HG03060 (cell line): ENCODE data around the gene VPS9D1.
"Not testable (repeated sequence)": the region's sequence is repeated elsewhere in the genome, so short reads cannot be mapped to it uniquely, and the experiment has no call there.

Source experiments
- ATAC-seq: cut with Tn5 transposase; IDR thresholded peaks from one replicate; pipeline ENCODE4 v1.9.1; 2021; ENCODE audit warnings: low read depth, moderate number of reproducible peaks; ENCODE audit not compliant: unreplicated experiment

The VPS9D1 gene

DNA sequence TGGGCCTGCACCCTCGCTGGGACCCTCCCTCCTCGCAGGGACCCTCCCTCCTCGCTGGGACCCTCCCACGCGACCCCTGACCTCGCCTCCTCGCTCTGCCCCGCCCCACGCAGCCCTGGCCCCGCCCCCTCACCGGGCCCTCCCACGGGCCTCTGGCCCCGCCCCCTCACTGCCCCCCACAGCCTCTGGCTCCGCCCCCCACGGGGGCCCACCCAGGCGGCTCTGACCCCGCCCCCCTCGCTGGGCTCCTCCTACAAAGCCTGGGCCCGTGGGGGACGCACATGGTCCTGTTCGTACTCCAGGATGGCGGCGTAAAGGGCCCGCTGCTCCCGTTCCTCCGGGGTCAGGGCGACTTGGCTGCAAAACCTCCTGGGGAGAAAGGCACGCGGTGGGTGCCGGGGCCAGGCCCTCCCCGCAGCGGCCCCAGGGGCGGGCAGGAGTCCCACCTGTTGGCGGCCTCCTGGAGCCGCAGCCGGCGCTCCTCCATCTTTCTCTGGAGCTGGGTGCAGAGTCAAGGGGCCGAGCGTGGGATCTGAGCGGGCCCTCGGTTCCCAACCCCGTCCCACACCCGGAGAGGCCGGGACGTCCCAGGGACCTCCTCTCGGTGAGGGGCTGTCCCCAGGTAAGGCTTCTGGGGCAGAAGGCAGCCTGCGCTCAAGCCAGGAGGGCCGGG, 9.0 kb downstream of the VPS9D1 start:
- no peak for ATAC-seq

DNA sequence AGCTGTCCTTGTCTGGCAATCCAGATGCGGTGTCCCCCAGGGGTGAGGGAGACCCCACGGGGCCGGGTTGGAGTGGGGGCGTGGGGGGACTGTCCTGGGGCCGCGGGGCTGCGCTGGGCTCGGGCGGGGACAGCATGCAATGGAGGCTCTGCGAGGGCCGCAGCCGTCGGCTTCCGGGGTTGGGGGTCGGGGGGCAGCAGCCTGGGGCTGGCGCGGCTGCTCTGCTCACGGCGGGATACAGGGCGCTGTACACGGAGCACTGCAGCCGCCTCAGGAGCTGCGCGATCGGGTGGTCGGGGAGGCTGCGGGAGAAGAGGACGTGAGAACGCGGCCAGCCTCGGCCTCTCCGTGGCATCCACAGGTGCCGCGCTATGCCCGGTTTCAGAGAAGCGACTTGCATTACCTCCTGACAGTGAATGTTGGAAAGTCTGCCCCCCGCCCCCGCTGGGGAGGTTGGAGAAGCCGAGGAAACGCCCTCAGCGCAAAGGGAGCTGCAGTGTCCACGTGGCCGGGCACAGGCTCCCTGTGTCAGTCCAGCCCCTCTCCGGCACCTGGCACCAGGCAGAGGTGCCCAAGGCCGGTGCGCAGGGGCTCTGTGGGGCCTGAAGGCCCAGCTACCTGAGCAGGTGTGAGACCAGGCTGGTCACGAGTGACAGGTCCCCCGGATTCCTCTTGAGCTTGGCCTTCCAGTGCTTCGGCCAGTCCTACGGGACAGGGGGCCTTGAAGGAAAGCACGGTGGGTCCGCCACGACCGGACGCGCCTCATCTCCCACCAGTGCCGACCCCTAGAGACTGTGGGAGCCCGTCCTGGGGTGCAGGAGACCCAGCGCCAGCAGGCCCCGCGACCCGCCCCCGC, 9.8 kb downstream of the VPS9D1 start:
- no peak for ATAC-seq

DNA sequence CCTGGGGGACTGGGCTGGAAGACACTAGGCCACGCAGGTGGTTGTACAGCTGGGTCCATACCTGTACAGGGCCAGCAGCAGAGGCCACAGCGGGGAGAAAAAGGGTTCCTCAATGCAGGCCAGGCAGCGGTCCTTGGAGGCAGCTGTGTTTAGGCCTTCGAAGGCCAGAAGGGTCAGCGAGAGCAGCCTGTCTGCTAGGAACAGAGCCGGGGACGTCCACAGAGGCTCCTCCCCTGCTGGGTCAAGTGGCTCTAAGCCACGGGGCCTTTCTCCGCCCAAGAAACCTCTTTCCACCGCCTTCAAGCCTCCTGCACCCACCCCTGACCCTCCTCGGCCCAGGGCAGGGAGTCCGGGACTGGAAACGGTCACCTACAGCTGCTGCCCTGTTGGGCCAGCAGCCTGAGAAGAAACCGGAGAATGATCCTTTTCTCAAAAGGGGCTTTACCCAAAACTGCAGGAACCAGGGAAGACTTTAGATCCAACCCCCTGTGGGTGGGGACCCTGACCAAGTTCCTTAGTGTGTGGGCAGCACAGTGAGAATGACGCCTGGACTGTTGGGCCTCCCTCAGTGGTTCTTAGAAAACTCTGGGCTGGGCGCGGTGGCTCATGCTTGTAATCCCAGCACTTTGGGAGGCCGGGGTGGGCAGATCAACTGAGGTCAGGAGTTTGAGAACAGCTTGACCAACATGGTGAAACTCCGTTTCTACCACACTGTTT, 10.8 kb downstream of the VPS9D1 start:
- no peak for ATAC-seq

DNA sequence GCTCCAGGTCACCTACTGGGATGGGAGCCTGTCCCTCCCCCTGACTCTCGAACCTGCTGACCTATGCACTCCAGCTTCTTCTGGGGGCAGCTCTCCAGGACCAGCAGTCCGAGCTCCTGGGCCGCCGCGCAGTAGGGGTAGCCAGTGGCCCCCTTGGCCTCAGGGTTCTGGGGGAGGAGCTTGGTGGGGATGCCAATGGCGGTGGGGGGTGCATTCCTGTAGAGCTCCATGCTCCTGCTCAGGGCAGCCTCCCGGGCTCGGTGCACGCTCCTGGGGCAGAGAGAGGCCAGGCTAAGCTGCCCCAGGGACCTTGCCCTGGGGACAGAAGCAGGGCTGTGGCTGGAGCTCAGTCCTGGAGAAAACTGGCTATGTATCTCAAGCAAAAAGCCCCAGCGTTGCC, 11.5 kb downstream of the VPS9D1 start:
- ATAC-seq = no peak

DNA sequence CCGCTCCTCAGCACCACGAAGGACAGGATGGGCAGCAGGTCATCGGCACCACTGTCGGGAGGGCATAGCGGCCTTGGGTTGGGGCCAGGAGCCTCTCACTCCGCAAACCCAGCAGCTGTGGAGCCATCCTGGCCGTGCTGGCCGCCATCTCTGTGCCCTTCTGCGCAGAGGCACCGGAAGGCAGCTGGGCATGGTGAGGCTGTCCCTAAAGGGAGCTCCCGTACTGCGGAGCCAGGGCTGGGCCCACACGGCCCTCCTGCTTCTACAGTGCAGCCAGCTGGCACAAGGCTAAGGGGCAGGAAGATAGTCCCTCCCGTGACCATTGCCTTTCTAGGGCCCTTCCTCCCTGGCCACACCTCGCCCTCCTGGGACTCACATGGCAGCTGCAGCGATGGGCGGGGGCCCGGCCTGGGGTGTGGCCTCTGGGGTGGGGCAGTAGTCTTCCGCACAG, 12.2 kb downstream of the VPS9D1 start:
- ATAC-seq = no peak

DNA sequence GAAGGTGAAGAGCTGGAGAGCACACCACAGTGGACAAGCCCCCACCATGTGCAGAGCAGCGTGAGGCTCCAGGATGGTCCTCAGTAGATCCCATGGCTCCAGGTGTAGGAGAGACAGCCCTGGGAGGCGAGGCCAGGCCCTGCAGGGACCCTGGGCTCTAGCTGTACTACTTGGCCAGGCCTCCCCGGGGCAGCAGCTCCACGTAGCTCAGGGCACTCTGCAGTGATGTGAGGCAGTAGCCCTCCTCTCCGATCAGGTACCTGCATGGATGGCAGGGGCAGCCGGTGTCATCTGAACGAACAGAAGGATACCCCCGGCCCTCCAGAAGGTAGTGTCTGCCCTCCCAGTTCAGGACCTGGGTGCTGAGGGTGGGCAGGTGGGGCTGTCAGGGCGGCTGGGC, 13.0 kb downstream of the VPS9D1 start:
- no peak for ATAC-seq

DNA sequence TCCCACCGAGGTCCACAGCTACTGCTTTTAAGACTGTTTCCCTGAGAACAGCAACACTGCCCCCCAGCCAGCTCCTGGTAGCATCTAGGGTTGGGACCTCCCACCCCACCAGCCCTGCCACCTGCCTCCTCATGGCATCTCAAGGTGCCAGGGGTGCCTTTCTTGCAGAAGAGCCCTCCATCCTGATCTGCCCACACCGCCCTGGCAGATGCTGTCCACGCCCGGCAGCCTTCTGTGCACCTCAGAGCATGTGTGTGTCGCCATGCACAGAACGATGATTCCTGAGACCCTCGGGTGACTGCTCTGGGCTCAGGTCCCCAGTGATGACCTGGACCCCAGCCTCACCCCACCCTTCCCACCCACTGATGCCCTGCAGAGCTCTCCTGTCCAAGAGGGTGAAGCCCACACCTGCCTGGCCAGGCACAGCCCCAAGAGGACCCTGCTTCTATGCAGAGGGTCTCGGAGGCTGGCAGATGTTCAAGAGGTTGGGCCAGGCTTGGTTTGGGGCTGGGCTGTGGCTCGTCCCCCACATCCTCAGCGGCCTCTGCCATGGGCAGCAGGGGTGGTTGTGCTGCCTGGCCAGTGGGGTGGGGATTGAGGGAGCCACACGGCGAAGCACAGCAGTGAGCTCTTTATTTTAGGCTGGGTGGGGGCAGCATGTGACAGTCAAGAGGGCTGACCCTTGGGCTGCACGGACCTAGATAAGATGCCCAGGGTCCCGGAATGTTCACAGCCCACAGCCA, 14.0 kb downstream of the VPS9D1 start:
- no peak for ATAC-seq

DNA sequence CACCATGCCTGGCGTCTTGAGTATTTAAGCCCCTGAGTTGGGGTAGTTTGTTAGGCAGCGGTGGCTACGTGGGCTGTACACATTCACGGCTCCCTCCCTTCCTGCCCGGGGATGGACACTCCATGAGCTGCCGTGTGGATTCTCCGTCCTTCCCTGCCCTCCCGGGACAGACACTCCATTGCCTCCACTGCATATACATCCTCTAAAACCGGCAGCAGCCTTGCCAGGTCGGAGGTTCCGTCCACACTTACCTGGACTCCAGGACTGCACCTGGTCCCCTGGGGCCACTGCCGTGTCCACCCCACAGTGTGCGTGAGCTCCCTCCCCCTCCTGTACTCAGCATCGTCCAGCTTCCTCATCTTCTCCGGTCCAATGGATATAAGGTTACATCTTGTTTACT, 15.7 kb downstream of the VPS9D1 start:
- ATAC-seq = no peak

DNA sequence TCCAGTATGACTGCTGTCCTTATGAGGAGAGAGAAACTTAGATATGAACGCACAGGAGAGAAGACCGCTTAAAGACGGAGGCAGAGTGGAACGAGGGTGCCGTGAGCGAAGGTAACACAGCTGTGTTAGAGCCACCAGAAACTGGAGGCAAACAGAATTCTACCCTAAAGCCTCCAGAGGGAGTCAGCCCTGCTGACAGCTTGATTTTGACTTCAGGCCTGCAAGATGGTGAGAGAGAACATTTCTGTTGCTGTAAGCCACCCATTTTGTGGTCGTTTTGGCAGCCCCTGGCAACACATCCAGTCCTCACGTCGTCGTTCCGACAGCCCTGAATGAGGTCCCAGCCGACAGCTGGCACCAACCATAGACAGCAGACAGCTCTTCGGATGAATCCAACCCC, 16.4 kb downstream of the VPS9D1 start:
- ATAC-seq = no peak

DNA sequence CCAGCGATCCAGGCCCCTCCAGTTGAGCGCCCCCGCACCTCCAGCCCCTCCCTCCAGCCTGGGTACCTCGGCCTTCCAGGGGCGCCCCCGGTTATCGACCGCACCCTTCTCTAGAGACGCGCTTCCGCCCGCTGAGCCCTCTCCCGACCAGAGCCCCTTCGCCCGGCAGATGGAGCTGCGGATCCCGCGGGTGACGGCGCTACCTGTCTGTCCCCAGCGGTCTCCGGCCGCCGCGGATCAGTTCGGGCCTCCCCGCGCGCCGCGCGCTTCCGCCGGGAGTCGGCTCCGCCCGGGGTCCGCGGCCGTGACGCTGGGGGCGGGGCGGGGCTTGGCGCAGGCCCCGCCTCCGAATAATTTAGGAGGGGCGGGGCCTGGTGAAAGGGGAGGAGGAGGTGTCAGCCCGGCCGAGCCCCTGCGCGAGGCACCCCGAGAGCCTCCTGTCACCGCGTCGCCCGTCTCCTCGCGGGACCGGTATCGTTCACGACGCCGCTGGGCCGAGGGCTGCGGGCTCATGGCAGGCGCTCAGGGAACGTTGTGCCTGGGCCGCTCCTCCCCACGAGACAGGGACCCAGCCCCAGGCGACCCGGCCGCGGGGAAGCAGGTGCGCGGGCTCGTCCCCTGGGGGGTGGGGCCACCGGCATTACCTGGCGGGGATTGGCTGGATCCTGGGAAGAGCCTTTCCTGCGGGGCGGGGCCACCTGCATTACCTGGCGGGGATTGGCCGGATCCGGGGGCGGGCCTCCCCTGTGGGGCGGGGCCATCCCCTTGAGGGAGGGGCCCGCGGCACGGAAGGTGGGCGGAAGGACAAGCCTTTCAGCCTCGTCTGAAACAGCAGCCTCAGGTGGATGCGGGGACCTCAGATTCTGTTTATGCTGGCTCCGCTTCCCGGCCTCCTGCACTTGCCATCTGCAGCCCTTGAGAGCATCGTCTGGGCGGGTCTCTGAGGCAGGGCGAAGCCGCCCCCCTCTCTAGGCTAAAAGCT, 19.0 kb downstream of the VPS9D1 start, which contains the start of gene SPATA2L:
TSS of gene SPATA2L (minus strand) at position 281 of the 982 bp plus-strand sequence. CDS start 473 bp downstream, outside the sequence.
- peak; percentile 55 for ATAC-seq

DNA sequence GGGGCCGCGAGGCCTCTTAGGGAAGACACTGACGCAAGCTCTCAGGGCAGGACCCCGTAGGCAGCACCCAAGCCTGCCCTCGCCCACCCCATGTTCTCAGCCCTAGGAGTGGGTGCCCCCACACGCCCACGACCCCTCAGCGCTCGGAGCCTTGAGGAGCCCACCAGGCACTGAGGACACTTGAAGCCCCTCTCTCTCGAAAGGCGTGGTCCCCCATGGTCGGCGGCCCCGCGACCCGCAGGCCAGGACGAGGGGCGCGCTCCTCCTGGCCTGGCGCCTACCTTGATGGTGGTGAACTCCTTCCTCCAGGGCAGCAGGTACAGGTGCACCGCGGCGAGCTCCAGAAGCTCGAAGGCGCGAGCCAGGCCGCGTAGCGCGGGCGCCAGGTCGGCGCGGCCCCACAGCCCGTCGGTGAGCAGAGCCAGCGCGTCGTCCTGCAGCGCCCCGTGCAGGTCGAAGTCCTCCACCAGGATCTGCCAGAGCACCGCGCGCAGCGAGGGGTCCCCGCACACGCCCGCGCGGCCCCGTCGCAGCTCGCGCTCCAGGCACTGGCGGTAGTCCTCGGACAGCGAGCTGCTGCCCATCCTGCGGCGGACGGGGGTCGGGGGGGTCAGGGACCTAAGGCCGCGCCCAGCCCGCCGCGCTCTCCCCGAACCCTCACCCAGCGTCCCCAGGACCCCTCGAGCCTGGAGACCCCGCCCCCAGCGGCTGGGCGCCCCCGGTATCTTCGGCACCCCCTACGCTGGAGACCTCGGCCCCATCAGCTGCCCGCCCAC, 19.9 kb downstream of the VPS9D1 start:
- ATAC-seq = no peak

DNA sequence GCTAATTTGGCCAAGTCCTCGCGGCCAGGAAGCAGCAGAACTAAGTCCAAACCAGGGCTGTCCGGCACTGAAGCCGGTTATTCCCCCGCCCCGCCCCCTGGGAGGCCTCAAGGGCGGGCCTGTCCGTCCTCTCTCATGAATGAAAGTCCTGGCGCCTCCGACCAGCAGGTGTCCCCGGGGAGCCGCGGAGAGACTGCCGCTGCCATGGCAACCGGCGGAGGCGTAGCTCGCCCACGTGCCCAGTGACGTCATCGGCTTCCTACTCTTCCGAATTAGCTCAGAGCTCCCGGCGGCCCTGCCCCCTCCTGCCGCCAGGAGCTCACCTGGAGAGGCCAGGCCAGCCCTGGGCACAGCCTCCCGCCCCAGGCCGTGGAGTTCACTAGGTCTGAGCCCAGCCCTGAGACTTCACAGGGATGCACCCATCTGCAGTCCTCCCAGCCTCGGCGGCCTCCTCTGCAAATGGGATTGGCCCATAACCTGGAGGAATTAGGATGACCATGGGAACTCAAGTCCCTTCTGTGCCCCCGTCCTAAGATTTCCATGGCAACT, 20.5 kb downstream of the VPS9D1 start:
- ATAC-seq = peak; percentile 36

DNA sequence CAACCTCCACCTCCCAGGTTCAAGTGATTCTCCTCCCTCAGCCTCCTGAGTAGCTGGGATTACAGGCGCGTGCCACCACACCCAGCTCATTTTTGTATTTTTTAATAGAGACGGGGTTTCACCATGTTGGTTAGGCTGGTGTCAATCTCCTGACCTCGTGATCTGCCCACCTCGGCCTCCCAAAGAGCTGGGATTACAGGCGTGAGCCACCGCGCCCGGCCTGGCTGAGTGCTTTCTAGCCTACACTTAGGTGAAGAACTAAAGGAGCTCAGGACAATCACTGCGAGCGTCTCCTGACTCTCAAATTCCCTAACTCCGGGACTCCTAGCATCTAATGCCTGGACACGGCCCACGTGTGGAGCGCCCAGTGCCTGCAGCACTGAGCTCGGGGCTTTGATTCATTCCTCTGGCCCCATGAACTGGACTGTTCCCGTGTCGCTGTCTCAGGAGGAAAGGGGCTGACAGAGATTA, 21.0 kb downstream of the VPS9D1 start:
- not testable (repeated sequence) for ATAC-seq

DNA sequence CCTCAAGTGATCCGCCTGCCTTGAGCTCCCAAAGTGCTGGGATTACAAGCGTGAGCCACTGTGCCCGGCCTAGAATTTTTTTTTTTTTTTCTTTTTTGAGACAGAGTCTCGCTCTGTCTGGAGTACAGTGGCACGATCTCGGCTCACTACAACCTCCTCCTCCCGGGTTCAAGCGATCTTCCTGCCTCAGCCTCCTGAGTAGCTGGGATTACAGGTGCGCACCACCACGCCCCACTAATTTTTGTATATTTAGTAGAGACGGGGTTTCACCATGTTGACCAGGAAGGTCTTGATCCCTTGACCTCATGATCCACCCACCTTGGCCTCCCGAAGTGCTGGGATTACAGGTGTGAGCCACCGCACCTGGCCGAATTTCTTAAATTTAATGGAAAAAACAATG, 22.0 kb downstream of the VPS9D1 start:
- ATAC-seq = not testable (repeated sequence)

DNA sequence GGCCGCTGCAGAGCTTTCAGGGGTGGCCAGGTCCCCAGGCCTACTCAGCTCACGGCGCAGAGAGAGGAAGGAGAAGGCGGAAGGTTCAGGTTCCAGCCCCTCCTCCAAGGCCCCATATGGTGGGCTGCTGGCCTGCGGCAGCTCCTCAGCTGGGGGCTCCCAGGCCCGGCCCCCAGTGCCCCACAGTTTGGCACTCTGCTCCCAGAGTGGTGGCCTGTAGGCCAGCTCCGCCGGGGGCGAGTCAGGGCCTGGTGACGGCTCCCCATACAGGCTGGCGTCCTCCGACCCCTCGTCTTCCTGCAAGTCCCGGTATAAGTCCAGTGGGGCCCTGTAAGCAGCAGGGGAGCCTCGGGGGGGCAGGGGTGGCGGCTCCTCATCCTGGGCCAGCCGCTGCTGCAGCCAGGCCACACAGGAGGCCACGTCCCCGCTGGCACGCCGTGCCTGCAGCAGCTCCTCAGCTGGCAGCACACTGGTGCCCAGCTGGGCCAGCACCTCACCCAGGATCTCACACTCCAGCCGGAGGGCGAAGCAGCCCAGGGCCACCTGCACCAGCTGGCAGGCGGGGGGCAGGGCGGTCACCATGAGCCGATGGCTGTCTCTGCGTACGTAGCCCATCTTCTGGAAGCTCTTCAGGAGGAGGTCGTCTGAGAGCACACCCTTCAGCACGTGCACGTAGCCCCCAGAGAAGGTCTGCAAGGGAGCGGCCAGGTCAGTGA, 22.9 kb downstream of the VPS9D1 start:
- no peak for ATAC-seq

DNA sequence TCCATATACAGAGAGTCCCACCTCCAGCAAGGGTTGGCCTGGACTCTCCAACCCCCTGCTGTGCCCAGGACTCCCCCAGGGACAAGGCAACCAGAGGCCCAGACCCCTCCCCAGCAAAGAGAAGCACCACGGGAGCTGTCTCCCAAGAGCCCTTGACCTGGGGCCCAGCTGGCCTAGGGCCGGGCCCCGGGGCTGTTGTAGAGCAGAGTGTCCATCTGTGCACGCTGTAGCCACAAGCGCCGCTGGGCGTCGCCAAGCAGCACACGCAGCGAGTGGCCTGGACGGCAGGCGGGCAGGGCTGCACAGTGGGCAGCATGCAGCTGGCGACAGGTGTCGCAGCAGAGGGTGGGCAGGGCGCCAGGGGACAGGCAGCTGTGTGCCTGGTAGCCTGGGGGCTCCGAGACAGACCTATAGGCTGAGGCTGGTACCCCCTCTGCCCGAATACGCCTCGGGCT, 23.5 kb downstream of the VPS9D1 start:
- ATAC-seq = no peak

DNA sequence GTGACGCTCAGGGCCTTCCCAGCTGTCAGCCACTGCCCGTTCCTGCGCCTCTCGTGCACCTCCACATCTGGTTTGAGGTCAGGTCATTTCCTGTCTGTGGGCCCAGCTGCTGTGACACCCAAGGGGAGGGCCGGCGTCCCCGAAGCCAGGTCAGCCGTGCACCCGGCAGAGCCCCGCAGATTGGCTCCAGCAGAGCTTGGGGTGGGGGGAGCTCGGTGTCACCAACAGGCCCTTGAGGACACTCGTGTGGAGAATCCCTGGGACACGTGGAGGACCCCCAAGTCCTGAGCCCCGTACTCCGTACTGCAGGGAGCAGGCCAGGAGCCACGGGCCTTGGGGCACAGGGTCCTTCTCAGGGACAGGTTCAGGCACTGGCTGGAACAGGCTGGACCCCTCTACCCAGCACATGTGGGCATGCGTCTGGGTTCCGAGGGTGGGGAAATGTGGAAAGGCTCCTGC, 24.0 kb downstream of the VPS9D1 start:
- no peak for ATAC-seq
